ENCODE measurements around the gene SLC1A4.
"Not testable (repeated sequence)": the region's sequence is repeated elsewhere in the genome, so short reads cannot be mapped to it uniquely, and the experiment has no call there.

Gene SLC1A4

GRCh38 chr2:65030476-65031332, 41.5 kb downstream of the SLC1A4 start:
- DNase-seq = no peak
- Histone ChIP-seq H3K9me3 (ENCODE audit: severe bottlenecking) (no peaks in the 10 kb centered on the region), H3K27ac (no peak overlapping the region), H3K36me3 (peaks cover 3% of the 10 kb centered on the region; the same call in 1 of the 2 replicates), H3K4me3 (ENCODE audit: low read depth, low read length) (no peak overlapping the region), H3K27me3 (ENCODE audit: insufficient read depth, low read depth, severe bottlenecking) (no peaks in the 10 kb centered on the region)
- TF ChIP-seq, protein P1, sequence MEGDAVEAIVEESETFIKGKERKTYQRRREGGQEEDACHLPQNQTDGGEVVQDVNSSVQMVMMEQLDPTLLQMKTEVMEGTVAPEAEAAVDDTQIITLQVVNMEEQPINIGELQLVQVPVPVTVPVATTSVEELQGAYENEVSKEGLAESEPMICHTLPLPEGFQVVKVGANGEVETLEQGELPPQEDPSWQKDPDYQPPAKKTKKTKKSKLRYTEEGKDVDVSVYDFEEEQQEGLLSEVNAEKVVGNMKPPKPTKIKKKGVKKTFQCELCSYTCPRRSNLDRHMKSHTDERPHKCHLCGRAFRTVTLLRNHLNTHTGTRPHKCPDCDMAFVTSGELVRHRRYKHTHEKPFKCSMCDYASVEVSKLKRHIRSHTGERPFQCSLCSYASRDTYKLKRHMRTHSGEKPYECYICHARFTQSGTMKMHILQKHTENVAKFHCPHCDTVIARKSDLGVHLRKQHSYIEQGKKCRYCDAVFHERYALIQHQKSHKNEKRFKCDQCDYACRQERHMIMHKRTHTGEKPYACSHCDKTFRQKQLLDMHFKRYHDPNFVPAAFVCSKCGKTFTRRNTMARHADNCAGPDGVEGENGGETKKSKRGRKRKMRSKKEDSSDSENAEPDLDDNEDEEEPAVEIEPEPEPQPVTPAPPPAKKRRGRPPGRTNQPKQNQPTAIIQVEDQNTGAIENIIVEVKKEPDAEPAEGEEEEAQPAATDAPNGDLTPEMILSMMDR (IDR thresholded peaks at IDR 0.05; ENCODE audit: low read depth, low read length) = no peak

DNA sequence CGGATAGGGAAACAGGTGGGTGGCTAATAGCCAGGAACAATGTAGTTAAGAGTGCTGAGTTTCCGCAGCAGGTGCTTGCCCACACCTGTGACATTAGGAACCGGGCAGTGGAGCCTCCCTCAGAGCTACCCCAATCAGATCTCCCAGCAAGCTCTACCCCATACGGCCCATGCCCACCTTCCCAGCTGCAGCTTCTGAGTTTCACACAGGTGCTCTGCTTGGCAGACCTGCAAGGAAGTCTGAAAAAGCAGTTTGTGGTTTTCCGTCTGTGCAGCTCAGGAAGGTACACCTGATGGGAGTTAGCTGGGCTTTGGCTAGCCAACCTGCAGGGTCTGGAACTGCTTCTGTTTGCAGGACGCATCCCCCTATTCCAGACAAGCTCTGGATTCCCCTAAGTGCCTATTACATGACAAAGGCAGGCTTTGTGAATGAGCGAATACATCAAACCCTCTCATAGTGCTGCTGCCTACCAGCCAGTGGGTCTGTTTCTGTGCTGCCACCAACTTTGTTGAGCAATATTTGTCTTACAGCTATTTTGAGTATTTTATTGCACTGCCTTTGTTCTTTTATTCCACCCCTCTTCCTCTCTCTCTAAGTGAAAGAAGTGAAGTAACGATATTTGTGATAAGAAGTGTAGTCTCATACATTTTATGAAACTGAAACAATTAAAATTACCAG, 42.3 kb downstream of the SLC1A4 start:
- no peak for DNase-seq
- Histone ChIP-seq H3K27ac (no peak overlapping the region), H3K4me3 (ENCODE audit: low read depth, low read length) (no peak overlapping the region), H3K27me3 (ENCODE audit: insufficient read depth, low read depth, severe bottlenecking) (no peaks in the 10 kb centered on the region), H3K36me3 (peaks cover 3% of the 10 kb centered on the region; the same call in 1 of the 2 replicates), H3K9me3 (ENCODE audit: severe bottlenecking) (no peaks in the 10 kb centered on the region)
- TF ChIP-seq, protein P1 (IDR thresholded peaks at IDR 0.05; ENCODE audit: low read depth, low read length) = no peak

DNA sequence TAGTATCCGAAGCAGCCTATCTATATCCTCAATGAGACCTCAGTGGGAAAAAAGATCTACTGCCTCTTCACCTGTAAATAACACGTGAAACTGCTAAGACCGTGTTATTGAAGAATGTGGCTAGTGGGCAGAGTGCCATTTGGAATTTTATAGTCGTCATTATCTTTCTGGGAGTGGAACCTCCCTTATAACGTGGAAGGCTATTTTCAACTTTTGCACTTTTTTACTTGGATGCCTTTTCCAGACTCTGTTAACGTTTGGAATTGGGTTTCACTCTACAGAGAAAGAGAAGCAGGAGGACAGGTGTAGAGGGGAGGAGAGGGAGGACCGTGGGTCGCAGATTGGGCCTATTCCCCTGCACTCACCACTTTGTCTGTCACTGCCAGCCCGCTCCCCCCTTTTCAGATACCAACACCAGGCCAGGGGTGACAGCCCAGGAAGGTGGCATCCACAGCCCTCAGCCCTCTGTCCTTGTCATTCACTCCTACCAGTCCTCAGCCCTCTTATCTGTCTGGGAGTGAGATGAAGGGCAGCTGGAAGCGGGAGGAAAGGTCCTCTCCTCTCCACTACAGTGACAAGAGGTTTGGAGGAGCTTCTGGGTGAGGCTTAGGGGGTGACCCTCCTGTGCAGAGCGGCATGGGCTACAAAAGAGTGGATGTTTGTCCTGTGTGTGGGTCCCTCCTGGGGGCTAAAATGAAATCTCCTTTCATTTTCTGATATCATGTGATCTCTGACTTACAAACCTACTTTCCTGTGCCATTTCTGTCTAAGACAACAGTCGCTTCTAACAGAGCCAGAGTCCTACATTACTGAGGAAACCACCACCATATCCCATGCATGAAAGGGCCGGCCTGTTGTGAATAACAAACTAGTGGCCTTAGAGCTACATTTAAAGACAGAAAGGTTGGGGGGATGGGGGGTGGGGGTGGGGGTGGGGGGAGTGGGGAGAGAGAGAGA, 43.1 kb downstream of the SLC1A4 start:
- Histone ChIP-seq H3K9me3 (ENCODE audit: severe bottlenecking) (no peaks in the 10 kb centered on the region), H3K27me3 (ENCODE audit: insufficient read depth, low read depth, severe bottlenecking) (no peaks in the 10 kb centered on the region), H3K27ac (no peak overlapping the region), H3K36me3 (peaks cover 3% of the 10 kb centered on the region; the same call in 1 of the 2 replicates), H3K4me3 (ENCODE audit: low read depth, low read length) (no peak overlapping the region)
- DNase-seq = no peak
- TF ChIP-seq, protein P1 (IDR thresholded peaks at IDR 0.05; ENCODE audit: low read depth, low read length) = no peak

DNA sequence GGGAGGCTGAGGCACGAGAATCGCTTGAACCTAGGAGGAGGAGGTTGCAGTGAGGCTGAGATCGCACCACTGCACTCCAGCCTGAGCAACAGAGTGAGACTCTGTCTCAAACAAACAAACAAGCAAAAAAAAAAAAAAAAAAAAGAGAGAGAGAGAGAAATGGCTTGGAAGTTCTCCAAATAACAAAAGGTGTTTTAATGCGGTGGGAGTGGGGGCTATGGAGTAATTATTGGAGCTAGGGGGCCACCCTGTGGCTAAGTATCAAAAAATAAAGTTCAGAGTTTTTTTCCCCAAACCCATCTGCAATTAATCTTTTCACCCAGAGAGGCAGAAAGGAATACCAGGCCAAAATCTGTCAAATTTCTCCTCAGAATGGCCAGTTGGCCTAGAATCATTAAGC, 44.0 kb downstream of the SLC1A4 start:
- no peaks in the 10 kb centered on the region for H3K27me3 ChIP-seq (ENCODE audit: insufficient read depth, low read depth, severe bottlenecking)
- DNase-seq = no peak
- no peak overlapping the region for H3K4me3 ChIP-seq (ENCODE audit: low read depth, low read length)
- H3K36me3 ChIP-seq = peaks cover 2% of the 10 kb centered on the region; the same call in 1 of the 2 replicates
- H3K27ac ChIP-seq = no peak overlapping the region
- TF ChIP-seq, protein P1 (IDR thresholded peaks at IDR 0.05; ENCODE audit: low read depth, low read length) = no peak
- H3K9me3 ChIP-seq (ENCODE audit: severe bottlenecking) = no peaks in the 10 kb centered on the region

GRCh38 chr2:65033667-65034066, 44.5 kb downstream of the SLC1A4 start:
- H3K27ac ChIP-seq; H3K4me3 ChIP-seq (ENCODE audit: low read depth, low read length); H3K9me3 ChIP-seq (ENCODE audit: severe bottlenecking); H3K36me3 ChIP-seq; DNase-seq; H3K27me3 ChIP-seq (ENCODE audit: insufficient read depth, low read depth, severe bottlenecking): not testable (repeated sequence)

Measured in WERI-Rb-1 (cell line).